Measurements from ENCODE around the gene PLCG2.

The PLCG2 gene

DNA sequence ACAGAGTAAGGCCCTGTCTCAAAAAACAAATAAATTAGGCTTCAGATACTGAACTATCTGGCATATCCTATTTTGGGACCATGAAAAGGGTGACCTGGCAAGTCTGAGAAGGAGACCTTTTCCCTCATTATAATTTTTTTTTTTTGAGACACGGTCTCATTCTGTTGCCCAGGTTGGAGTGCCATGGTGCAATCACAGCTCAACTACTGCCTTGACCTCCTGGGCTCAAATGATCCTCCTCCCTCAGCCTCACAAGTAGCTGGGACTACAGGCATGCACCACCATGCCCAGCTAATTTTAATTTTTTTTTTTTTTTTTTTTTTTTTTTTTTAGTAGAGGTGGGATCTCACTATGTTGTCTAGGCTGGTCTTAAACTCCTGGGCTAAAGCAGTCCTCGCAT lies 37.3 kb downstream of the PLCG2 start:
- H3K4me3 ChIP-seq (ENCODE audit: low read depth, low read length): no peak overlapping the region
- TF ChIP-seq MYC (IDR thresholded peaks at IDR 0.05; ENCODE audit: low read depth, low read length) (no peak), POLR2A (IDR thresholded peaks at IDR 0.05; ENCODE audit: extremely low read depth, insufficient read length) (no peak)
- TF ChIP-seq, protein P1, sequence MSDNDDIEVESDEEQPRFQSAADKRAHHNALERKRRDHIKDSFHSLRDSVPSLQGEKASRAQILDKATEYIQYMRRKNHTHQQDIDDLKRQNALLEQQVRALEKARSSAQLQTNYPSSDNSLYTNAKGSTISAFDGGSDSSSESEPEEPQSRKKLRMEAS (IDR thresholded peaks at IDR 0.05; ENCODE audit: low read depth, low read length): no peak
- TF ChIP-seq, protein P2, sequence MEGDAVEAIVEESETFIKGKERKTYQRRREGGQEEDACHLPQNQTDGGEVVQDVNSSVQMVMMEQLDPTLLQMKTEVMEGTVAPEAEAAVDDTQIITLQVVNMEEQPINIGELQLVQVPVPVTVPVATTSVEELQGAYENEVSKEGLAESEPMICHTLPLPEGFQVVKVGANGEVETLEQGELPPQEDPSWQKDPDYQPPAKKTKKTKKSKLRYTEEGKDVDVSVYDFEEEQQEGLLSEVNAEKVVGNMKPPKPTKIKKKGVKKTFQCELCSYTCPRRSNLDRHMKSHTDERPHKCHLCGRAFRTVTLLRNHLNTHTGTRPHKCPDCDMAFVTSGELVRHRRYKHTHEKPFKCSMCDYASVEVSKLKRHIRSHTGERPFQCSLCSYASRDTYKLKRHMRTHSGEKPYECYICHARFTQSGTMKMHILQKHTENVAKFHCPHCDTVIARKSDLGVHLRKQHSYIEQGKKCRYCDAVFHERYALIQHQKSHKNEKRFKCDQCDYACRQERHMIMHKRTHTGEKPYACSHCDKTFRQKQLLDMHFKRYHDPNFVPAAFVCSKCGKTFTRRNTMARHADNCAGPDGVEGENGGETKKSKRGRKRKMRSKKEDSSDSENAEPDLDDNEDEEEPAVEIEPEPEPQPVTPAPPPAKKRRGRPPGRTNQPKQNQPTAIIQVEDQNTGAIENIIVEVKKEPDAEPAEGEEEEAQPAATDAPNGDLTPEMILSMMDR (IDR thresholded peaks at IDR 0.05; ENCODE audit: low read depth, low read length): no peak
- peak; percentile 4 for DNase-seq (ENCODE audit: low read depth)

DNA sequence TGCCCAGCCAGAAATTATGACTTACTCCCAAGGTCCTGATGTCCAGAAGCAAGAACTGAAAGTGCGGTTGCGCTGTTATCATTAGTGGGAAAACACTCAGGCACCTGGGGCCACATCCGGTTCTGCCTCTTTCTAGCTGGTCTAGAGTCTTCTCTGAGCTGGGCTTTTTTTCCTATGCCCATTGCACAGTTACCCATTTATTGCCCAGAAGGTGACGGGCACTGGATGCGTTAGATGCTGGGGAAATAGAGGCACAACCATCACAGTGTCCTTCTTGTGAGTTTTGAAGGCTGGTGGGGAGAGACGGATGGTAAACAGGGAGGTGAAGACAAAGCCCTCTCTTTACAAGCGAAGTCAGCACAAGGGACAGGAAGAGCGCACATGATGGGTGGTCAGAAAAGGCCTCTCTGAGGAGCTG lies 37.7 kb downstream of the PLCG2 start:
- DNase-seq (ENCODE audit: low read depth): peak; percentile 6
- H3K4me3 ChIP-seq (ENCODE audit: low read depth, low read length): no peak overlapping the region
- TF ChIP-seq MYC (IDR thresholded peaks at IDR 0.05; ENCODE audit: low read depth, low read length) (no peak), POLR2A (IDR thresholded peaks at IDR 0.05; ENCODE audit: extremely low read depth, insufficient read length) (no peak)
- TF ChIP-seq, protein P2 (IDR thresholded peaks at IDR 0.05; ENCODE audit: low read depth, low read length): no peak
- TF ChIP-seq, protein P1 (IDR thresholded peaks at IDR 0.05; ENCODE audit: low read depth, low read length): no peak

DNA sequence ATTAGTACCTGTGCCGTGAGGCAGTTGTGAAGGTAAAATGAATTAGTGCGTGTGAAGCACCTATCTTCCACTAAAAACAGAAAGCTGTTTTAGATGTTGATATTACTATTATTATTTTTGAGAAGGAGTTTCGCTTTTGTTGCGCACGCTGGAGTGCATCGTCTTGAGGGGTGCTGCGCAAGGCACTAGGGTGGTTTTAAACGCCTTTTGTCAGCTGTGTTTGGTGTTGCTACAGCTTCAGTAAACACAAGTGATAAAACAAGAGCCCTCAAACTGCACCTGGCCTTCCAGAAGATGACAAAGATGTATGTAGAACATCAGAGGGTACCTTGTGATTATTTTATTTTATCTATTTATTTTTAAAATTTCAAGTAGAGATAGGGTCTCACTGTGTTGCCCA lies 38.2 kb downstream of the PLCG2 start:
- no peak for DNase-seq (ENCODE audit: low read depth)
- H3K4me3 ChIP-seq (ENCODE audit: low read depth, low read length): no peak overlapping the region
- TF ChIP-seq MYC (IDR thresholded peaks at IDR 0.05; ENCODE audit: low read depth, low read length): no peak
- TF ChIP-seq, protein P2 (IDR thresholded peaks at IDR 0.05; ENCODE audit: low read depth, low read length): no peak
- no peak for TF ChIP-seq POLR2A (IDR thresholded peaks at IDR 0.05; ENCODE audit: extremely low read depth, insufficient read length)
- TF ChIP-seq, protein P1 (IDR thresholded peaks at IDR 0.05; ENCODE audit: low read depth, low read length): no peak

DNA sequence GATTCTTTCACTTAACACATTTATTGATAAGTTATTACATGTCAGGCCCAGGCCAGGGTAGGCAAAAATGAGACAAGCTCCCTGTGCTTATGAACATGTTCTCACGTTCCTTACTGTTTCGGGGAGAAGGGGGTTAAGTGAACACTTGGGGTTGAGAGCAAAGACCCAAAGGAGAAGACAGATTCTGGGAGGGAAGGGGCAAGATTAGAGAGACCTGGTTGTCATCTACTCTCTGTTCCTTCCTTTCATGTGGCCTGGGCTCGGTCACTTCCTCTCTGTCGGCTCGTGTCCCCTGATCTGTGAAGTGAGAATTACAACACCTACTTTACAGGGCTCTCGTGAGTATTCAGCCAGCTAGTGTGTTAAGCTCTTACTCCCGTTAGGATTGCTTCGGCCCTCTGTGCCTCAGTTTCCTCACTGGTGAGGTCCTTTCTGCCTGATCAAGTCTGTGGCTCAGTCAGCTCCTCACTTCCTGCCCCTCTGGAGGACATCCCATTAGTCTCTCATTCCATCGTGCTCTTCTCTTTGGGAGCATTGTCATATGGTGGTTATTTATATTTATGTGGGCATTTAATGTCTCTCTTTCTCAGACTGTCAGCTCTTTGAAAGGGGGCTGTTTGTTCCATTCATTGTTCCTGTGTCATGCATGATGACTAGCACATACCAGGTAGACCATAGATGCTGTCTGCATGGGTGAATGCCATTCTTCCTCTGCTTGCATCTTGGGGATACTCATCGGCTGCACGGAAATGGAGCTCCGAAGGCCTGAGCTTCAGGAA lies 38.9 kb downstream of the PLCG2 start:
- TF ChIP-seq POLR2A (IDR thresholded peaks at IDR 0.05; ENCODE audit: extremely low read depth, insufficient read length) (no peak), MYC (IDR thresholded peaks at IDR 0.05; ENCODE audit: low read depth, low read length) (peak; percentile 55; the same call in 1 of the 2 replicates)
- TF ChIP-seq, protein P1 (IDR thresholded peaks at IDR 0.05; ENCODE audit: low read depth, low read length): peak; percentile 83
- TF ChIP-seq, protein P2 (IDR thresholded peaks at IDR 0.05; ENCODE audit: low read depth, low read length): no peak
- peak; percentile 89 for DNase-seq (ENCODE audit: low read depth)
- H3K4me3 ChIP-seq (ENCODE audit: low read depth, low read length): peak overlapping the region; percentile 16

DNA sequence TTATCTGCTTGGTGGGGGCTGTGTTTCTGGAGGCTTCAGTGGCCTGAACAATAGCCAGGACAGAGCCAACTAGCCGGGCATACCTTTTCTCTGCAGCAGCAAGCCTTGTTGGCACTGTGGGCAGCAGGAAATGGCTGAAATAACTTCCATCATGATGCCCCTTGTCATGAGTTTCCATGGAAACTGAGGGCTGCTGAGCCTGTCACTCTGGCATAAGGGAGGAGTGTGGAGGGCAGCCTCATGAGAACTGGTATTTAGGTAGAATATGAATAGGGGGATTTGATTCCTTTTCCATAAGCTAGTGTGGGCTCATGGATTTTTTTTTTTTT lies 39.4 kb downstream of the PLCG2 start:
- DNase-seq (ENCODE audit: low read depth): no peak
- TF ChIP-seq, protein P1 (IDR thresholded peaks at IDR 0.05; ENCODE audit: low read depth, low read length): no peak
- TF ChIP-seq POLR2A (IDR thresholded peaks at IDR 0.05; ENCODE audit: extremely low read depth, insufficient read length) (no peak), MYC (IDR thresholded peaks at IDR 0.05; ENCODE audit: low read depth, low read length) (no peak)
- TF ChIP-seq, protein P2 (IDR thresholded peaks at IDR 0.05; ENCODE audit: low read depth, low read length): no peak
- no peak overlapping the region for H3K4me3 ChIP-seq (ENCODE audit: low read depth, low read length)

Measured in NB4 (cell line).